NAMALWA (cell line): Measurements from ENCODE around the gene GALR2.
"Not testable (repeated sequence)": the region's sequence is repeated elsewhere in the genome, so short reads cannot be mapped to it uniquely, and the experiment has no call there.

Experiments used
- DNase-seq: peaks from one replicate; pipeline ENCODE4 v3.0.0-alpha.2; 2015; ENCODE audit warnings: low spot score

Gene GALR2, protein sequence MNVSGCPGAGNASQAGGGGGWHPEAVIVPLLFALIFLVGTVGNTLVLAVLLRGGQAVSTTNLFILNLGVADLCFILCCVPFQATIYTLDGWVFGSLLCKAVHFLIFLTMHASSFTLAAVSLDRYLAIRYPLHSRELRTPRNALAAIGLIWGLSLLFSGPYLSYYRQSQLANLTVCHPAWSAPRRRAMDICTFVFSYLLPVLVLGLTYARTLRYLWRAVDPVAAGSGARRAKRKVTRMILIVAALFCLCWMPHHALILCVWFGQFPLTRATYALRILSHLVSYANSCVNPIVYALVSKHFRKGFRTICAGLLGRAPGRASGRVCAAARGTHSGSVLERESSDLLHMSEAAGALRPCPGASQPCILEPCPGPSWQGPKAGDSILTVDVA

GRCh38 chr17:76074390-76075363, at the start of gene GALR2:
GALR2 (plus strand) TSS chr17:76074781; CDS start chr17:76074884, 103 bp downstream.
- no peak for DNase-seq

DNA sequence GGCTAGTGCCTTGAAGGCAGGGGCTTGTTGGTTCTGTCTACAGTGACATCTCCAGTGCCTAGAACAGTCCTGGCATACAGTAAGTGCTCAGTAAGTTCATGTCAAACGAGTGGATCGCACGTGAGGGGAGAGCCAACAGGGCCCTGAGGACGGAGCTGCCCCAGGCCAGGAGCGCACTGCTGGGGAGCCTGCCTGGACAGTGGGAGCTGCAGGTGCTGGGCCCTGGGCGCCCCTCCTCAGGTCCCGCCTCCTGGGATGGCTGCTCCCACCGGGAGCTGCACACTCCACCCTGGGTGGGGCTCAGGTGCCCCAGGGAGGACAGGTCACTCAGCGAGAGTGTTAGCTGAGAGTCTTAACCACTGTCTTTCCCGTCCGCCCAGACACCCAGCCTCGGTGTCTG, 49.3 kb upstream of the GALR2 start:
- no peak for DNase-seq

GRCh38 chr17:76026714-76027158, 47.8 kb upstream of the GALR2 start:
- no peak for DNase-seq

DNA sequence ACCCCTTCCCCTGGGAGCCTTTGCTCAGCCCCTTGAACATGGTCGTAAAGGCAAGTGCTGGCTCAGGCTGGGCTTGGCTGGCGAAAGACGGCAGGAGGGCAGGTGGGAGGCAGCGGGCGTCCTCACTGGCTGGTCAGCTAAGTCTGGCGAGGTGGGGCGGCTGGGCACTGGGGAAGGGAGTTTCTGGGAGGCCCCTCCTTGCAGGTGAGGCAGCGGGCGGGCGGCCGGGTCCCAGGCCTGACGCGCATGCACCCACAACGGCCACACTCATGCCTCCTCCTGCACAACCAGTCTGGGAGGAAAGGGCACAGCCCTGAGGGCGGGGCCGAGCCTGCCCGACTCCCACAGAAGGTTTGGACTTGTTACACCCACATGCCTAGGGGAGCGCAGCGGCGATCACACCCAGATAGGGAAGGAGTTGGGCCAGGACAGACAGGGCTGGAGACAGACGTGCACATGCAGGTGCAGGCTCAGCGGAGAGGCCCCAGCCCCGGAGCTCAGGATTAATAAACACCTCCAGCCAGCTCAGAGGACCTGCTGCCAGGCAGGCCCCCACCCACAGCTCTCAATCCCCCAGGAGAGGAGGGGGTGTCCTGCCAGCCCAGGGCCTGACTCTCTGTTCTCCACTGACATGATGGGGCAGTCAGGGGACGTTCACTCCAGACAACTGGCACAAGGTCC, 47.3 kb upstream of the GALR2 start, which contains the start of gene EVPL:
Gene EVPL, minus strand, starts transcription at position 148 of the 681 bp plus-strand sequence. Its CDS starts 108 bp downstream, at position 40.
- DNase-seq = no peak

GRCh38 chr17:76032073-76032779, 42.4 kb upstream of the GALR2 start:
- DNase-seq = no peak

DNA sequence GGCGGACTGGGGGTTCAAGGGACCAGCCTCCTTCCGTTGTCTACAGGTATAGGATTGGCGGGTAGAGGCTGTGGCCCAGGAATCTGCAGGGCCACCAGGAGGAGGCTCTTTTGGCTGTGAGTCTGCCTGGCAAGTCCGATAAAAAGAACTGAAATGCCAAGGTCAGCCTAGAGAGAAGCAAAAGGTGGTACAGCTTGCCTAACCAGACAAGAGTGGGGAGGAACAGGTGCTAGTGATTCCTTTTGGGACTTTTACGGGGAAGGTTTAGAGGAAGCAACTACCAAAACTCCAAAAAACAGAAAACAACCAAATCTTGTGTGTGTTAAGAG, 41.8 kb upstream of the GALR2 start:
- DNase-seq = no peak

DNA sequence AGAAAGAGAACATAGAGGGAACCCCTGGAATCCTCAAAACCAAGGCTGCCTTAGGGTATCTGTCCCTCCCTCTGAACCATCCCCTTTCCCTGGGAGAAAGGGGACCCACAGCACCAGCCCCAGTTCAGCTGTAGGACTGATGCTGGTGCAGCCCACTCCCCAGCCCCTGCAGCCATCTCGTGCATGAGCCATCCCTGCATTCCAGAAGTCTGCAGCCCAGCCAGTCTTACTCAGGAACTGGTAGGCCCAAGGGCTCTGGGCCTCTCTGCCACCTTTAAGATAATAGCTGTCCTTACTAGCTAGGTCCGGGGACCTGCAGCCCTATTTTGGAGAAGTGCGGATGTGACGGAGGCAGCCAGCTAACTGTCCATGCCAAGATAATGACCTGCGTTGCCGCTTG, 41.4 kb upstream of the GALR2 start:
- no peak for DNase-seq

DNA sequence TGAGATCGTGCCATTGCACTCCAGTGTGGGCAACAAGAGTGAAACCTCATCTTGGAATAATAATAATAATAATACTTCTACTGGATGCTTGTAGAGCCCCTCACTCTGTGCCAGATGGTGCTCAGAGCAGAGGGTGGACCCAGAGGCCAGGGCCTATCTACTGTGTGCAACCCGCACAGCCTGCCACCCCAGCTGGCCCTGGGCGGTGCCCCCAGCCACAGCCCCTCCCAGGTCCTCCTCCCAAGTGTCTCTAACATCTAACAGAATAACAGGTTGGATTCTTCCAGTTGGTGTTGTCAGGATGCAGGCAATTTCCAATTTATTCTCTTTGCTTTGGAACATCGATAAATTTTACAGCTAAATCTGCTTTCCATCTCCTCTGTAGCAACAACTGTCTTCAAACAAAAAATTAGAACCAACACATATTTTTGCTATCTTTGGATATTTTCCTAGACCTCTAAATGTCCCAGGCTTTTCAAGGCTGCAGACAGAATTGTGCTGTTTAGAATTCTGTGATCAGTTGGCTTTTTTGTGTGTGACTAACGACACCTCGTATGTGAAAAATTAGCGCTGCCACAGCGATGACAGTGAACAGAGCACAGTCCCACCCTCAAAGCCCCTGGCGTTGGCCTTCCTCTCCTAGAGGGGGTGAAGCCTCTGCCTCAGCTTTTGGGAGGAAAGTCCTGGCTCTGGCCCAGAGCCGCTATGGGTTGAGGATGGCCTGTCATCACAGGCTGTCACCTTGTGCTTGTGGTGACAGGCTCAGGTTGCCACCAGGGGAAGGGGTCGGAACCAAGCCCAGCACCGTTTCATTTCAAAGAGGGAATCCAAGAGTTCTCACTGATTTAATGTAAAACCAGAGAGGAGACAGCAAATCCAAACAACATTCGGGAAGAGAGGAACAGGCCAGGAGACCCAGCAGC, 39.9 kb upstream of the GALR2 start:
- no peak for DNase-seq

DNA sequence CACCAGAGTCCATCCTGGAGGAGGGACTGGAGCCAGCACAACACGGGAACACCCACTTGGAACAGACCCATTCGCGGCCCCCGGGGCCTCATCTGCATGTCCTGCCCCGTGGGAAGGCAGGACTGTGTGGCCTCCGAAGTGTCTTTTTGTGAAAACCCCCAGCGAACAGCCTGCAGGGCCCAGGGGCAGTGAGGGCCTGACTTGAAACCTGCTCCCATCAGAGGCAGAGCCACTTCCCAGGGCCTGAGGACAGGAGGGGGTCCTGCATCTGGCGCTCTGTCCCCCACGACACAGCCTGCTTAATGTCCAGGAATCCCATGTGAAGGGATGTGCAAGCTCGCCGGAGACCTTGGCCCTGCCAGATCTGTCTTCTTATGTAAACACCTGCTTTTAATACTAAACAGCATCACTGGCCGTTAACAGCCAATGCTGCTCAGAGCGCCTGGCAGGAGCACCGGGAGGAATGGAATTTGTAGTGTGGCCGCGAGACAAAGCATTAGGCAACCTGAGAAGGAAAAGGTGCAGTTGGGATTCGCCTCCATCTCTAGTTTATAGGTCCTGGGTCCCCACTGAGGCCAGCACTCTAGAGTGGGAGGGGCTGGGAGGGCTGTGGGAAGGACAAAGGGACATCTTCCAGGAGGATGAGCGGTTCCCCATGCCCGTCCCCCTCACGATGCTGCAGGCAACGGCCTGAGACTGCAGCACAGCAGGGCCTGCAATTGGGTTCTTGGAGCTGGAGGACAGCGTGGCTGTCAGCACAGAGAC, 37.9 kb upstream of the GALR2 start:
- no peak for DNase-seq

DNA sequence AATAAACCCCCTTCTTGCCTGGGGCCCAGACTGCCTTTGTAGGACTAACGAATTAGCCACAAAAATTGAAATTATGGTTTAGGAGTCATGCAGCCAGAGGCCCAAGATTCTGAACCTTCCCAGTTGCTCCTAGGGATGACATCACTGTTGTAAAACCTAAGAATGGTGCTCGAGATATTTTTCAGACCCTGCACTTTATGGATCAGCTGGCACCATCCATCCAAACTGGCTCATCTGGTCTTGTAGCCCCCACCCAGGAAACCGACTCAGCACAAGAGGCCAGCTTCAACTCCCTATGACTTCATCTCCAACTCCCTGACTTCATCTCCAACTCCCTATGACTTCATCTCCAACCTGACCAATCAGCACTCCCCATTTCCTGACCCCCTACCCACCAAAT, 36.5 kb upstream of the GALR2 start:
- no peak for DNase-seq

- no peak for DNase-seq
Measured at GRCh38 chr17:76039121-76039520, 35.5 kb upstream of the GALR2 start.

DNA sequence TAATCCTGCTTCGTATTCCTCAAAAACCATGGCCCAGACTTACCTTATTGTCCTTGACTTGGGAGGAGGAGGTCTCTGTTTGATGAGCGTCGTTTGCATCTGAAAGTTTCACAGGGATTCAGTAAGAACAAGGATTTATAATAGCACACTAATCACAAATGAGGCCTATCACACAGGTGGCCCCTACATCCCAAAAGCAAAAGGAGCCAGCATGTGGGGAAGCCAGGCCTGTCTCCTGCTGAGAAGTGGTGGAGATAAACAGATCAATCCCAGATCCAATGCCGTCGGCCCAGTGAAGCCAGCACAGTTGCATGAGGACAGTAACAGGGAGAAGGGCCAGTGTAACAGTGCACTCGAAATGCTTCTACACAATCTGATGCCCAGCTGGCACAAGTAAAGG, 34.2 kb upstream of the GALR2 start:
- DNase-seq = no peak

DNA sequence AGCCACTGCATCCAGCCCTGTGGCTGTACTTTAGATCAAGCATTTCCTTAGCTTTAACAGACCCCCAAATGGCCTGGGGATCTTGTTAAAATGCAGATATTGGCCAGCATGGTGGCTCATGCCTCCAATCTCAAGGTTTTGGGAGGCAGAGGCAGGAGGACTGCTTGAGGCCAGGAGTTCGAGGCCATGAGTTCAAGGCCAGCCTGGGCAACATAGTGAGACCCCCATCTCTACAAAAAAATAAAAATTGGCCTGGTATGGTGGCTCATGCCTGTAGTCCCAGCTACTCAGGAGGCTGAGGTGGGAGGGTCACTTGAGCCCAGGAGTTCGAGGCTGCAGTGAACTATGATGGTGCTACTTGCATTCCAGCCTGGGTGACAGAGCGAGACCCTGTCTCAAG, 31.7 kb upstream of the GALR2 start:
- not testable (repeated sequence) for DNase-seq

- DNase-seq = not testable (repeated sequence)
Measured at GRCh38 chr17:76044475-76045007, 30.0 kb upstream of the GALR2 start.

DNA sequence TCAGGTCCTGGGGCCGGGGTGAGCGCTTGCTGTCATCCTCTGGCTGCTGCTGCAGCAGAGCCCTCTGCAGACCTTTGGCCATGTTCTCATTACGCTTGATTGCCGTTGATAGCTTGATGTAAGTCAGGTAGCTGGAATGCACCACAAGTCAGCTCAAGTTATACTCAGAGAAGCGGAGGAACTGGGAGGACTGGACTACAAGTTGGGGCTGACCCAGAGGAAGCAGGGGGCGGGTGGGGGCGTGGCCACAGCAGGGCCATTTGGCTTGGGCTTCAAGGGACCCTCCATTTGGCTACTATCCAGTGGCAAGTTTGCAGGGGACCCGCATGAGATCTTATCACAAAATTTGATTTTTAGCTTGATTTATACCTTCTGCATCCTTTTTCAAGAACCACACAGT, 28.5 kb upstream of the GALR2 start:
- no peak for DNase-seq

GRCh38 chr17:76048025-76048605, 26.5 kb upstream of the GALR2 start:
- DNase-seq = no peak

- peak; percentile 22 for DNase-seq
Measured at GRCh38 chr17:76048711-76049110, 25.9 kb upstream of the GALR2 start.

- no peak for DNase-seq
Measured at GRCh38 chr17:76049239-76049638, 25.3 kb upstream of the GALR2 start.
